Measurements from ENCODE around the gene MED8.

MED8 gene

DNA sequence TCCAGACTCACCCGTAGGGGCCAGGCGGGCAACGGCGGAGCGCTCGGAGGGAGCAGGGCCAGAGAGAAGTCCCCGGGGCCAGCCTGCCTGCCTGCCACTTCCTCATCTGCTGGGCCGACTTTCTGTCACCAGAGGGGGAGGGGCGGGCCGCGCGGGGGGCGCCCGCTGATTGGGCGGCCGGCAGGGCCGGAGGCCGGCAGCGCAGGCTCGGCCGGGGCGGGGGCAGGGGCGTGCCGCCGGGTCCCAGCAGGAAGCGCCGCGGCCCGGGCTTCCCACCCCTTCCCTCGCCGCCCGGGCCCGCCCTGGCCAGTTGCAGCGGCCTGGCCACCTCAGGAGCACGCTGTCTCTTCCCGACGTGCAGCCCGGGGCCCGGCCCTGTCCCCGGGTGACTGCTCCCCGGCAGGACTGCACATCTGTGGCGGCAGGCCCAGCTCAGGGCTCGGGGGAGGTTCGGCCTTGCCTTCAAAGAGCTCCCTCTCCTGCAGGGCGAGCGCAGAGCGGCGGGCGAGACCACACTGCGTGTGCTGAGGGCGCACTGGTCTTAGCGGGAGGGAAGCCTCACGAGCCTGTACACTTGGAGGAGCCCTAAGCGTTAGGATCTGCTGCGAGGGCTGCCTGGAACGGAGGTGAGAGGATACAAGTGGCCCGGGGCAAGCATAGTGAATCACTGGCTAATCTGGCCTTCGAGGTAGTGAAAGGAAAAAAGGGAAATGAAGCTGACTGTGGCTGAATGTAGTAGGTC, 21.5 kb downstream of the MED8 start, which contains the start of gene ELOVL1:
Gene ELOVL1 (minus strand): TSS at position 108 of the 742 bp plus-strand sequence. CDS start 2,402 bp downstream, outside the sequence.
- peak; percentile 74 for DNase-seq

DNA sequence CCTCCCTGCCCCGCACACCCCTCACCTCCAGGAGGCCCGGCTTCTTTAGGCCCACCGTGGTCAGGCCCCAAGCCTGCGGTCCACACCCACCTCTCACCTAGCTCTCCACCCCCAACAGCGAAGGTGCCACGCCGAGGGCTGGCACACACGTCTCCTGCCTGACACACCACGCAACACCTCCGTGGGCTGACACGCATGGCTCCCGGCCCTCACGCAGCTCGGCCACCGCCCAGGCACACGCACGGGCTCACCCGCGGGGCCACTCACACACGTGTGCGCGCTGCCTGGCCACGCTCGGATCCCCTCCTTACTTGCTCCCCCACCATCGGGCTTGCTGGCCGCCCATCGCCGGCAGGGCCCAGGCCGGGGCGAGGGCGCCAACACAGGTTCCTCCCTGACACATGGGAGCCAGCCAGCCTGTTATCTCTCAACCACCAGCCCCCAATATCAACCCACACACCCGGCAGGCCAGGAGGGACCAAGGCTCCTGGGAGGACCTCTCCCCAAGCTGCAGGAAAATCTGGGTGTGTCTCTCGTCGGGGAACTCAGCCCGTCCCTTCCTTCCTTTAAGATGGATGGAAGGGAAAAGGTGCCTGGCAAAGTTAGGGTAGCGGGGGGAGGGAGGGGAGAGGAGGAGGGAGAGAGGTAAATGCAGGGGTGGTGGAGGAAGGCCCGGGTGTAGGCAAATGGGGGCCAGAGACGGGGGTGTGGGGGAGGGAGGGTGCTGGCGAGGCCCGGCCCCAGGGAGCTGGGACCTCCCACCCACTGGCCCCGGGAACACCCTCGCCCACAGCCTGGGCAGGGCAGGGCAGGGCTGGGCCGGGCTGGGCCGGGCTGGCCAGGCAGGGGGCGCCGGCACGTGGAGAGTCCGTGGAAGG, 22.3 kb downstream of the MED8 start:
- Histone ChIP-seq H3K4me3 (ENCODE audit: low read depth, low read length) (peak overlapping the region; percentile 82), H3K27me3 (replicated peaks) (no peaks in the 10 kb centered on the region), H3K36me3 (replicated peaks) (peaks cover 24% of the 10 kb centered on the region), H3K27ac (peak overlapping the region; percentile 76)
- in situ Hi-C loops (cut with HindIII; ENCODE audit: low pct_ligation_motif_present, low sequenced_read_pairs): no loop called here
- no peak for DNase-seq
- TF ChIP-seq, protein P1, sequence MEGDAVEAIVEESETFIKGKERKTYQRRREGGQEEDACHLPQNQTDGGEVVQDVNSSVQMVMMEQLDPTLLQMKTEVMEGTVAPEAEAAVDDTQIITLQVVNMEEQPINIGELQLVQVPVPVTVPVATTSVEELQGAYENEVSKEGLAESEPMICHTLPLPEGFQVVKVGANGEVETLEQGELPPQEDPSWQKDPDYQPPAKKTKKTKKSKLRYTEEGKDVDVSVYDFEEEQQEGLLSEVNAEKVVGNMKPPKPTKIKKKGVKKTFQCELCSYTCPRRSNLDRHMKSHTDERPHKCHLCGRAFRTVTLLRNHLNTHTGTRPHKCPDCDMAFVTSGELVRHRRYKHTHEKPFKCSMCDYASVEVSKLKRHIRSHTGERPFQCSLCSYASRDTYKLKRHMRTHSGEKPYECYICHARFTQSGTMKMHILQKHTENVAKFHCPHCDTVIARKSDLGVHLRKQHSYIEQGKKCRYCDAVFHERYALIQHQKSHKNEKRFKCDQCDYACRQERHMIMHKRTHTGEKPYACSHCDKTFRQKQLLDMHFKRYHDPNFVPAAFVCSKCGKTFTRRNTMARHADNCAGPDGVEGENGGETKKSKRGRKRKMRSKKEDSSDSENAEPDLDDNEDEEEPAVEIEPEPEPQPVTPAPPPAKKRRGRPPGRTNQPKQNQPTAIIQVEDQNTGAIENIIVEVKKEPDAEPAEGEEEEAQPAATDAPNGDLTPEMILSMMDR (IDR thresholded peaks at IDR 0.05; ENCODE audit: low read depth, low read length, missing control alignments): no peak

More for the DNA sequence above, 21.5 kb downstream of the MED8 start, which contains the start of gene ELOVL1:
- H3K4me3 ChIP-seq (ENCODE audit: low read depth, low read length): peak within 1 kb of the TSS; percentile 82
- H3K27me3 ChIP-seq (replicated peaks): no peaks in the 10 kb centered on the region
- peaks cover 19% of the 10 kb centered on the region for H3K36me3 ChIP-seq (replicated peaks)
- TF ChIP-seq, protein P1 (IDR thresholded peaks at IDR 0.05; ENCODE audit: low read depth, low read length, missing control alignments): peak; percentile 51
- peak within 1 kb of the TSS; percentile 76 for H3K27ac ChIP-seq
- in situ Hi-C loops (cut with HindIII; ENCODE audit: low pct_ligation_motif_present, low sequenced_read_pairs): no loop called here

DNA sequence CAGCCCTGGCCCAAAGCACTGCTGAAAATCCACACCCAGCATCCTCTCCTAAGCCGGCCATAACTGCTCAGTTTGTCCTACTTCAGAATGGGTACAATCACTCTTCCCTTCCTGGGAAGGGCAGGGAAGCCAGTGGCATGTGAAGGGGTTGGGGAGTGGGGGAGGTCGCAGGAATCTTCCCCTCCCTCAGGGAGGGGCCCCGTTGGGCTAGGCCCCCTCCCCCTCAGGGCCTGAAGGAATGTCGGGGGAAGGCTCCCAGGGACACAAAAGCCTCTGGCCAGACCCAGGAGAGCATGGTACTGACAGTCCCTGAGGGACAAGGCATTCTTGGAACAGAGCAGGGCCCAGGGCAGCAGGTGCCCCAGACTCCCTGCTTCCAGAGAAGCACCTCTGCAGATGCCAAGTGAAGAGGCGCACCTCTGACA, 23.0 kb downstream of the MED8 start:
- TF ChIP-seq, protein P1 (IDR thresholded peaks at IDR 0.05; ENCODE audit: low read depth, low read length, missing control alignments): no peak
- peak overlapping the region; percentile 82 for H3K4me3 ChIP-seq (ENCODE audit: low read depth, low read length)
- peak overlapping the region; percentile 76 for H3K27ac ChIP-seq
- in situ Hi-C loops (cut with HindIII; ENCODE audit: low pct_ligation_motif_present, low sequenced_read_pairs): no loop called here
- no peak for DNase-seq
- H3K36me3 ChIP-seq (replicated peaks): peaks cover 29% of the 10 kb centered on the region
- no peaks in the 10 kb centered on the region for H3K27me3 ChIP-seq (replicated peaks)

DNA sequence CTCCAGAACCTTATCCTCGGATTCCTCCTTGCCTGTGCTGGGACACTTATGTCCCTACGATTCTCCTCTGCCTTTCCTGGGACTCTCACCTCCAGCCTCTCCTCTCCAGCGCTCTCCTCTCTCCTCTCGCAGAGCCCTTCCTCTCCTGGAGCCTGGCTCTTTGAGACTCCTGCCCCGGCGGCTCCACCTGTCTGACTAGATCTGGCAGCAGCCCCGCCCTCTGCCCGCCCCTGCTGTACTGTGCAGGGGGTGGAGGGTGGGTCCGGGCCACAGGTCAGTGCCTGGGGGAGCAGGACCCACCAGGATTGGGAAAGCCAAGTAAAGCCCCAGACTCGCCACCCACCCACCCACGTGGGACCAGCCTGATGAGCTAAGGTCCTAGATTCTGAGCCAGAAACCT, 23.4 kb downstream of the MED8 start:
- no peak for DNase-seq
- Histone ChIP-seq H3K4me3 (ENCODE audit: low read depth, low read length) (peak overlapping the region; percentile 82), H3K27ac (no peak overlapping the region), H3K27me3 (replicated peaks) (no peaks in the 10 kb centered on the region), H3K36me3 (replicated peaks) (peaks cover 34% of the 10 kb centered on the region)
- in situ Hi-C loops (cut with HindIII; ENCODE audit: low pct_ligation_motif_present, low sequenced_read_pairs): no loop called here
- TF ChIP-seq, protein P1 (IDR thresholded peaks at IDR 0.05; ENCODE audit: low read depth, low read length, missing control alignments): no peak

DNA sequence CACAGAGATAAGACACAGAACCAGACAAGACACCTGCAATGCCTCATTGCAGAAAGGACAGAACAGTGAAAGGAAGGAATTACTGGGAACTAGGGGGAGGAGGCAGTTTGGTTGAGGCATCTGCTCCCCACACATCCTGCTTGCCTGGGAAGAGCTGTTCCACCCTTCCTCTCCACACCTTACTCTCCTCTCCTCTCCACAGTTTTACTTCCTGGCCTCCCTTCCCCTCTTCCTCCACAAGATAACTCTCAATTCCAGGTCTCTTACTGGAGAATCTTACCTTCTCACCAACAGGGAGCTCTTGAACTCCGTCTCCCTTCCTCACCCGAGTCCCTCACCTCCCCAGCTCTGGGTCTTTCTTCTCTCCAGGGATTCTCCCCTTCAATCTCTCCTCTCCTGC, 23.9 kb downstream of the MED8 start:
- Histone ChIP-seq H3K27me3 (replicated peaks) (no peaks in the 10 kb centered on the region), H3K4me3 (ENCODE audit: low read depth, low read length) (peak overlapping the region; percentile 82), H3K36me3 (replicated peaks) (peaks cover 36% of the 10 kb centered on the region), H3K27ac (no peak overlapping the region)
- in situ Hi-C loops (cut with HindIII; ENCODE audit: low pct_ligation_motif_present, low sequenced_read_pairs): no loop called here
- DNase-seq: no peak
- TF ChIP-seq, protein P1 (IDR thresholded peaks at IDR 0.05; ENCODE audit: low read depth, low read length, missing control alignments): no peak

Measured in brain microvascular endothelial cell (primary cell).